ENCODE data around the gene MBNL3.

DNA sequence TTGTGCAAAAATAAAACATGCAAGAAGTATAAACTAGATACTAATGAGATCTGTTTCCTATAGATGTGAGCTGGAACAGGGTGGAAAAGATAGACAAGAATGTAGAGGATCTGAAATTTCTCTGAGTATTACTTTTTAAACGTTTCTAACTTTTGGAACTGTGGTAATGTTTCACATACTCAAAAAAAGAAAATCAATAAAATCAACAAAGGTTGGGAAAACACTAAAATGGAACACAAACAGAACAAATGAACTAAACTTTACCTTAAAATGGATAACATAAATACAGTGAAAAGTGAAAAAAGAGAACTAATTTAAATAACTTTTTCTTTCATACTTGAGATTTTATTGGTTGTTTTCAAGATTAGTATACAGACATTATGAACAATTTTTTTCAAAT lies 32.0 kb upstream of the MBNL3 start:
- TF ChIP-seq, protein P1, sequence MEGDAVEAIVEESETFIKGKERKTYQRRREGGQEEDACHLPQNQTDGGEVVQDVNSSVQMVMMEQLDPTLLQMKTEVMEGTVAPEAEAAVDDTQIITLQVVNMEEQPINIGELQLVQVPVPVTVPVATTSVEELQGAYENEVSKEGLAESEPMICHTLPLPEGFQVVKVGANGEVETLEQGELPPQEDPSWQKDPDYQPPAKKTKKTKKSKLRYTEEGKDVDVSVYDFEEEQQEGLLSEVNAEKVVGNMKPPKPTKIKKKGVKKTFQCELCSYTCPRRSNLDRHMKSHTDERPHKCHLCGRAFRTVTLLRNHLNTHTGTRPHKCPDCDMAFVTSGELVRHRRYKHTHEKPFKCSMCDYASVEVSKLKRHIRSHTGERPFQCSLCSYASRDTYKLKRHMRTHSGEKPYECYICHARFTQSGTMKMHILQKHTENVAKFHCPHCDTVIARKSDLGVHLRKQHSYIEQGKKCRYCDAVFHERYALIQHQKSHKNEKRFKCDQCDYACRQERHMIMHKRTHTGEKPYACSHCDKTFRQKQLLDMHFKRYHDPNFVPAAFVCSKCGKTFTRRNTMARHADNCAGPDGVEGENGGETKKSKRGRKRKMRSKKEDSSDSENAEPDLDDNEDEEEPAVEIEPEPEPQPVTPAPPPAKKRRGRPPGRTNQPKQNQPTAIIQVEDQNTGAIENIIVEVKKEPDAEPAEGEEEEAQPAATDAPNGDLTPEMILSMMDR (IDR thresholded peaks at IDR 0.05) = no peak
- no peak for TF ChIP-seq POLR2AphosphoS5 (IDR thresholded peaks at IDR 0.05; ENCODE audit: low read depth, low read length)
- no peak for TF ChIP-seq SIN3A (IDR thresholded peaks at IDR 0.05; ENCODE audit: borderline replicate concordance, low read depth, low read length)
- TF ChIP-seq TAF1 (IDR thresholded peaks at IDR 0.05; ENCODE audit: borderline replicate concordance, low read depth, low read length) = no peak
- TF ChIP-seq GABPA (IDR thresholded peaks at IDR 0.05; ENCODE audit: low read depth) = no peak
- TF ChIP-seq EP300 (IDR thresholded peaks at IDR 0.05; ENCODE audit: borderline replicate concordance in 1 of 2, low read depth in 1 of 2, low read length in 1 of 2) = no peak
- TF ChIP-seq RAD21 (IDR thresholded peaks at IDR 0.05; ENCODE audit: low read length) = no peak
- no peak for TF ChIP-seq FOXM1 (IDR thresholded peaks at IDR 0.05; ENCODE audit: low read depth)
- no peak for TF ChIP-seq RFX5 (IDR thresholded peaks at IDR 0.05; ENCODE audit: low read length)
- TF ChIP-seq MEF2A (IDR thresholded peaks at IDR 0.05; ENCODE audit: borderline replicate concordance, low read depth) = no peak
- TF ChIP-seq SMC3 (IDR thresholded peaks at IDR 0.05; ENCODE audit: low read depth, low read length) = no peak
- TF ChIP-seq, protein P2, sequence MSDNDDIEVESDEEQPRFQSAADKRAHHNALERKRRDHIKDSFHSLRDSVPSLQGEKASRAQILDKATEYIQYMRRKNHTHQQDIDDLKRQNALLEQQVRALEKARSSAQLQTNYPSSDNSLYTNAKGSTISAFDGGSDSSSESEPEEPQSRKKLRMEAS (IDR thresholded peaks at IDR 0.05; ENCODE audit: low read depth) = no peak
- TF ChIP-seq JUND (IDR thresholded peaks at IDR 0.05) = no peak
- no peak for TF ChIP-seq EZH2phosphoT487 (IDR thresholded peaks at IDR 0.05; ENCODE audit: borderline replicate concordance, low read depth)
